HG03571 (cell line): ENCODE results near the gene GCDH.
A peak's percentile ranks its signal among the peaks of the same experiment; 100 is the strongest.
"Not testable (repeated sequence)": the region's sequence is repeated elsewhere in the genome, so short reads cannot be mapped to it uniquely, and the experiment has no call there.

Source experiments
- ATAC-seq: cut with Tn5 transposase; IDR thresholded peaks from one replicate; pipeline ENCODE4 v1.9.1; 2021; ENCODE audit not compliant: unreplicated experiment

Gene GCDH

GRCh38 chr19:12890787-12891552, at the start of gene GCDH:
GCDH (plus strand) TSS chr19:12891160; CDS start chr19:12891305, 145 bp downstream.
- peak; percentile 82 for ATAC-seq

- ATAC-seq: no peak
These were observed 48.4 kb upstream of the GCDH start for GRCh38 chr19:12842511-12842910.

- ATAC-seq: no peak
These were observed 47.6 kb upstream of the GCDH start for GRCh38 chr19:12843328-12843727.

GRCh38 chr19:12843999-12844732, 46.8 kb upstream of the GCDH start:
- no peak for ATAC-seq

DNA sequence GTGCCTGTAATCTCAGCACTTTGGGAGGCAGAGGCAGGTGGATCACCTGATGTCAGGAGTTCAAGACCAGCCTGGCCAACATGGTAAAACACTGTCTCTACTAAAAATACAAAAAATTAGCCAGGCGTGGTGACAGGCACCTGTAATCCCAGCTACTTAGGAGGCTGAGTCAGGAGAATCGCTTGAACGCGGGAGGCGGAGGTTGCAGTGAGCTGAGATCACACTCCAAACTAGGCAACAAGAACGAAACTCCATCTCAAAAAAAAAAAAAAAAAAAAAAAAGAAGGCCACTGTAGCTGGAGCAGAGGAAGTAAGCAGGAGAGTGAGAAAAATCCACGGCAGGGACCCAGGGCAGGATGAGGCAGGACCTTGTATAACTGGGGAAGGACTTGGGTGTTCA, 44.3 kb upstream of the GCDH start:
- not testable (repeated sequence) for ATAC-seq

- no peak for ATAC-seq
These were observed 43.5 kb upstream of the GCDH start for GRCh38 chr19:12847159-12848139.

DNA sequence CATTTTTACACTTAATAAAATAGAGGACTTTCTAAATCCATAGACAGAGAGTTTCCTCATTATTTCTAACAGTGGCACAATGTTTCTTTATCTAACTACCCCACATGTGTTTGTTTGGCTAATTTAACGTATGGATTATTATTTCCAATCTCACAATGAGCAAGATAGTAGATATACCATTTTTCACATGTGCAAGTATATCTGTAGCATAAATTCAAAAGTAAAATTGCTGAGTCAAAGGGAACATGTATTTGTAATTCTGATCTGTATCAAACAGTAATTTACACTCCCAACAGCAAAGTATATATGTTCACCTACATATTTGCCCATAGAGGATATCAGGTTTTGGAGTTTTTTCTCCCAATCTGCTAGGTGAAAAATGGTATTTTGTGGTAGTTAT, 34.3 kb upstream of the GCDH start:
- ATAC-seq: no peak

DNA sequence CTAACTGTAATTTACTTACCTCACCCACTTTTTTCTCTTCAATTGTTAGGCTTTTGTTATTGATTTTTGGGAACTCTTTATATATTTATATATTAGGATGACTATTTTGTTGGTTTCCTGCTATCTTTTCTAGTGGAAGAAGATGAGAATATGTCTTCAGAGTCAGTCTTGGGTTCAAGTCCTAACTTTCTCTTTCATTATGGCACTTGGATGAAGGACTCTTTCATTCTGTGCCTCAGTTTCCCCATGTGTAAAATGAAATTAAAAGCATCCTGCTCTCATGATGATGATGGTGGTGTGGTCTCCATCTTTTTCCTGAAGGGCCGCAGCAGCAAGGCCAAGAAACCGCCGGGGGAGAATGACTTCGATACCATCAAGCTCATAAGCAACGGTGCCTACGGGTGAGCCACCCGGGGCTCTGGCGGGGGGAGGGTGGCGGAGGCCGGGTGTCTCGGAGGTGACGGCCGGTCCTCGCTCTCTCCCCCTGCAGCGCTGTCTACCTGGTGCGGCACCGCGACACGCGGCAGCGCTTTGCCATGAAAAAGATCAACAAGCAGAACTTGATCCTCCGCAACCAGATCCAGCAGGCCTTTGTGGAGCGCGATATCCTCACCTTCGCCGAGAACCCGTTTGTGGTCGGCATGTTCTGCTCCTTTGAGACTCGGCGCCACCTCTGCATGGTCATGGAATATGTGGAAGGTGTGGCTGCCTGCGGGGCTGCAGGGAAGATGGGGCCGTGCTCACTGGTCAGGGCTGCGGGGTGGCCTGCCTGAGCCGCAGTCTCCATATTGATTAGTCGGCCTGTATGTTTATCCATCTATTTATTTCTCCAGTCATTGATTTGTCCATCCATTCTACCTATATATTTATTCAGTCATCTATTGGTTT, 32.7 kb upstream of the GCDH start:
- no peak for ATAC-seq

DNA sequence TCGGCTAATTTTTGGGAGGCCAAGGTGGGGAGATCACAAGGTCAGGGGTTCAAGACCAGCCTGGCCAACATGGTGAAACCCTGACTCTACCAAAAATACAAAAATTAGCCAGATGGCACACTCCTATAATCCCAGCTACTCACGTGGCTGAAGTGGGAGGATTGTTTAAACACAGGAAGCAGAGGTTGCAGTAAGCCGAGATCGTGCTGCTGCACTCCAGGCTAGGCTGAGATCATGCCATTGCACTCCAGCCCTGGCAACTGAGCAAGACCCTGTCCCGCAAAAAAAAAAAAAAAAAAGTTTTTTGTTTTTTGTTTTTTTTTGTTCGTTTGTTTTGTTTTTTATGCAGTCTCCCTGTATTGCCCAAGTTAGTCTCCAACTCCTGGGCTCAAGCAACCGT, 31.4 kb upstream of the GCDH start:
- ATAC-seq: no peak

DNA sequence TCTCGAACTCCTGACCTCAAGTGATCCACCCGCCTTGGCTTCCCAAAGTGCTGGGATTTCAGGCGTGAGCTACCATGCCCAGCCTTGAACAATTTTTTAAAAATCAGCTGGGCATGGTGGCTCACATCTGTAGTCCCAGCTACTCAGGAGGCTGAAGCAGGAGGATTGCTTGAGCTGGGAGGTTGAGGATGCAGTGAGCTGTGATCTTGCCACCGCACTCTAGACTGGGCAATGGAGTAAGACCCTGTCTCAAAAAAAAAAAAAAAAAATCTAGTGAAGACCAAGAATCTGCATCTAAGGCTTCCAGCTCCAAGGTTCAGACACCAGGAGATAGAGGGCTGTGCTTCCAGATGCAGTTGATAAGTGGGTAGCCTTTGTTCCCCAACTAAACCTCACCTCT, 26.8 kb upstream of the GCDH start:
- no peak for ATAC-seq

DNA sequence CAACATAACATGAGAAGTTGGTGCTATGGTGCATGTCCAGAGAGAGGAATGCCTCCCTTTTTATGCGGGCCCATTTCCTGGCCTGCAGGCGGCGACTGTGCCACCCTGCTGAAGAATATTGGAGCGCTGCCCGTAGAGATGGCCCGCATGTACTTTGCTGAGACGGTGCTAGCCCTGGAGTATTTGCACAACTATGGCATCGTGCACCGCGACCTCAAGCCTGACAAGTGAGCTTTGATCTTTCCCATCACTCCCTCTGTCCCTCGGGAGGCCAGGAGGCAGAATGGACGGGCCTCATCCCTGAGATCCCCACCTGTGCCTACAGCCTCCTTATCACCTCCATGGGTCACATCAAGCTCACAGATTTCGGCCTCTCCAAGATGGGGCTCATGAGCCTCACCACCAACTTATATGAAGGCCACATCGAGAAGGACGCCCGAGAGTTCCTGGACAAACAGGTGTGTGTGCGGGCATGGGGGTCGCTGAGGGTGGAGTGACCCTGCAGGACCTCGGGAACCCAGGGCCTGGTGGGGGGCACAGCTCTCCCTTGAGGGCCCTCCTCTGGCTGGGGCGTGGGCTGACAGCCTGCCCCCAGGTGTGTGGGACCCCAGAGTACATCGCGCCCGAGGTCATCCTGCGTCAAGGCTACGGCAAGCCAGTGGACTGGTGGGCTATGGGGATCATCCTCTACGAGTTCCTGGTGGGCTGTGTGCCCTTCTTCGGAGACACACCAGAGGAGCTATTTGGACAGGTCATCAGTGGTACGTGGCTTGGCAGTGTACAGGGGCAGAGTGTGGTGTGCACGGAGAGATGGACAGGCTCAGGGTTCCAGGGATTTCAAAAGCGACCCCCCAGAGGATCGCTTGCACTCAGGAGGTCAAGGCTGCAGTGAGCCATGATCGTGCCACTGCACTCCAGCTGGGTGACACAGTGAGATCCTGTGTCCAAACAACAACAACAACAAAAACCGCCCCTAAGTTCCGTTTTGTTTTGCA, 25.9 kb upstream of the GCDH start:
- no peak for ATAC-seq

DNA sequence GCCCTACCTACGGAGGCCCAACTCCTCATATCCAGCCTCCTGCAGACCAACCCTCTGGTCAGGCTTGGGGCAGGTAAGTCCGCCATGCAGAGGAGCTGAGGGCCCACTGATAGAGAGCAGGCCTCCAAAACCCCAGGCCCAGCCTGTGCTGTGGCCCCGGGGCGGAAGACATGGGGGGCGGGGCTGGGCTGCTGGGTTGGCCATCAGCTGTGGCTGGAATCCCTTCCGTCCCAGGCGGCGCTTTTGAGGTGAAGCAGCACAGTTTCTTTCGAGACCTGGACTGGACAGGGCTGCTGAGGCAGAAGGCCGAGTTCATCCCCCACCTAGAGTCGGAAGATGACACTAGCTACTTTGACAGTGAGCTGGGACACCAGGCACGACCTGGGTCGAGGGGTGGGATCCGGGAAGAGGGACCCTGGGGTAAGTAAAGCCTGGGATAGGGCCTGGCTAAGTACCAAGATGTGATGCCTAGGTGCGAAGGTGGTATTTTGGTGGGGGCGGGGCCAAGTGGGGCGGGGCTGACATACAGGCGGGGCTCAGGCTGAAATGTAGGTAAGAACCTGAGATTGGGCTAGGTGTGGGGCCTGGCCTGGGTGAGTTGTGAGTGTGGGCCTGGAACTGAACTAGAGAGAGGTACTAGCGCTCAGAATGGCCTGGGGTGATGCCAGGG, 25.1 kb upstream of the GCDH start:
- ATAC-seq: no peak

GRCh38 chr19:12866416-12867119, 24.4 kb upstream of the GCDH start:
- ATAC-seq: no peak

GRCh38 chr19:12867120-12868099, 23.6 kb upstream of the GCDH start:
- peak; percentile 67 for ATAC-seq

DNA sequence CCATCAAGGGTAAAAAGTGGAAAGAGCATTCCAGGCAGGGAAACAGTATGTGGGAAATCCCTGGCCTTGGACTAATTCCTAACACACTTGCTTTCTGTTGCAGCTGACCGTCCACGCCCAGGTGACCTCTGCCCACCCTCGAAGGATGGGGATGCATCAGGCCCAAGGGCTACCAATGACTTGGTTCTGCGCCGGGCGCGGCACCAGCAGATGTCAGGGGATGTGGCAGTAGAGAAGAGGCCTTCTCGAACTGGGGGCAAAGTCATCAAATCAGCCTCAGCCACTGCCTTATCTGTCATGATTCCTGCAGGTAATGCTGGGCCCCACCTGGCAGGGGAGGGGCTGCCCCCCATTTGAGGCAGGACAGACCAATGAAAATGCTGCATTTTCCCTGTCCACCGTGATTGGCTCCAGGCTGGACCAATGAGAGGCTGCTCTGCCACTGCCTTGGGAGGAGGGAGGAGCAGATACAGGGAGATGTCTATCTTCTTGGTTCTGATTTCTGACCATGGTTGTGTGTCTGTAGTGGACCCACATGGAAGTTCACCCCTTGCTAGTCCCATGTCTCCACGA, 22.3 kb upstream of the GCDH start:
- no peak for ATAC-seq

GRCh38 chr19:12871681-12872080, 19.3 kb upstream of the GCDH start:
- ATAC-seq: no peak
